ENCODE results near the gene TERT.
"Not testable (repeated sequence)": the region's sequence is repeated elsewhere in the genome, so short reads cannot be mapped to it uniquely, and the experiment has no call there.

The TERT gene

GRCh38 chr5:1293416-1294205, 1.3 kb downstream of the TERT start:
- no peak for DNase-seq

DNA sequence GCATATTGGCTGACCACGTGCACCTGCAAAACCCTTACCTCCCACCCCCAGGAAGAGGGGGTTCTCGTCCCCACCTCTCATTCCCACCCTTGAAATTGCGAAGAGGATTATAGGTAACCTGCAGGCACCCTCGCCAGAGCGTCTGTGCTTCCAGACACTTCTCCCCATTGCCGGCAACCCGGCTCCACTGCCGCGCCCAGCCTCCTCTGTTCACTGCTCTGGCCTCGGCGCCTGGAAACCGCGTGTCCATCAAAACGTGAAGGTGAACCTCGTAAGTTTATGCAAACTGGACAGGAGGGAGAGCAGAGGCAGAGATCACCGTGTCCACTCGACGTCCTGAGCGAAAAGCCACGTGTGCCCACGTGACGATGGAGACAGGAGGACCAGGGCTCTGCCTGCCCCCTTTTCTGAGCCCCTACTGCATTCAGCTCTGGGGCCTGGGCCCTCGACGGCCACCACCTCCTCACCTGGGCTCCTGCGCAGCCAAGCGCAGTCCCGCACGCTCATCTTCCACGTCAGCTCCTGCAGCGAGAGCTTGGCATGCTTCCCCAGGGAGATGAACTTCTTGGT, 1.9 kb downstream of the TERT start:
- DNase-seq = no peak

DNA sequence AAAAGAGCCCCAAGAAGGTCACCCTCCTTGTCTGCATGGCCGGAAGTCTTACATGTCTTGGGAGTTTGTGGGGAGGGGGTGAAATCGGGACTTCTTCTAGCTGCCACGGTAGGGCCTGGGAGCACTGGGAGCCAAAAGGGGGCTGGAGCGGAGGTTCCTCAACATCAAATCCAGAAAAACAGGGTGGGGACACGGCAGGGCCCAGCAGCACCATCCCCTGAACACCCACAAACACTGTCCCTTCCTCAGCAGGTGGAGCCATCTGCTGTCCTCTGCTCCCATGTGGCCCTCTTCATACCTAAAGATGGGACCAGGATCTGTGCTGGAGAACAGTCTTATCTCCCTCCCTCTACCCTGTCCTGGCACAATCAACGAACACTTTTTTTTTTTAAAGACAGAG, 2.7 kb downstream of the TERT start:
- peak; percentile 33 for DNase-seq

DNA sequence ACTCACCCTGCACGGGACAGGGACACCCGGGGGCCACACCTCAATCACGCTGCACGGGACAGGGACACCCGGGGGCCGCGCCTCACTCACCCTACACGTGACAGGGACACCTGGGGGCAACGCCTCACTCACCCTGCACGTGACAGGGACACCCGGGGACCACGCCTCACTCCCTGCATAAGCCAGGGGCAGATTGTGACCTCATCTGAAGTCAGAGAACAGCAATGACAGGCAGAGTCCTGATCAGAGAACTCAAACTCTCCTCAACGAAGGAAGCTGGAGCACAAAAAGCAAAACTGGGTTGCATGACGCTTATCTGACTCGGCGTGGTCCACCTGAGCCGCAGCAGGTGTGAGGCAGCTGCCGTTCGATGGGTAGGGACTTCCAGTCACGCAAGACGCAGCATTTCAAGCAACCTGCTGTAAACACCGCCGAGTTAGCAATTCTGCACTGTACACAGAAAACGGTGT, 3.2 kb downstream of the TERT start:
- peak; percentile 59 for DNase-seq

DNA sequence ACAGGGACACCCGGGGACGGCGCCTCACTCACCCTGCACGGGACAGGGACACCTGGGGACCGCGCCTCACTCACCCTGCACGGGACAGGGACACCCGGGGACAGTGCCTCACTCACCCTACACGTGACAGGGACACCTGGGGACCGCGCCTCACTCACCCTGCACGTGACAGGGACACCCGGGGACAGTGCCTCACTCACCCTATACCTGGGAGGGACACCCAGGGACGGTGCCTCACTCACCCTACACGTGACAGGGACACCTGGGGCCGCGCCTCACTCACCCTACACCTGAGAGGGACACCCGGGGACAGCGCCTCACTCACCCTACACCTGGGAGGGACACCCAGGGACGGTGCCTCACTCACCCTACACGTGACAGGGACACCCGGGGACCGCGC, 3.9 kb downstream of the TERT start:
- not testable (repeated sequence) for DNase-seq

GRCh38 chr5:1289559-1289958, 5.3 kb downstream of the TERT start:
- DNase-seq = not testable (repeated sequence)

- DNase-seq = peak; percentile 72
Observed at GRCh38 chr5:1288439-1289335, 6.2 kb downstream of the TERT start.

DNA sequence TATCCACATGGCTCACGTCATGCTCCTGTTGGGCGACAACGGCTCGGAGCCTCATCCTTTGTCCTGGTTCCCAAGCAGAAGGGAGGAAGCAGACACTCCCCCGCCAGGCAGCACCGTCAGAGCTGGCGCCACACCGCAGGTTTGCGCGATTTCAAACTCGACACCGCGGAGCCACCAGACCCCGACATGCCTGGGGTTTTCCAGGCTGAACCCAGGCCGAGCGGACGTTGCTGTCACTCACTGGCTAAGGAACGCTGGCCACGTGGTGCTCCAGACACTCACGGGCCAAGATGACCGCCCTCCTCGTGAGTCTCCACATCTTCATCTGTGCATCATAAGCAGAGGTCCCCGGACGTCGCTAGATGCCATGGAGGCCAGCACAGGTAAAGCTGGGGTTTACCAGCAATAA, 9.0 kb downstream of the TERT start:
- no peak for DNase-seq

GRCh38 chr5:1285141-1285540, 9.7 kb downstream of the TERT start:
- DNase-seq = no peak

- DNase-seq = not testable (repeated sequence)
Observed at GRCh38 chr5:1284336-1284970, 10.4 kb downstream of the TERT start.

- not testable (repeated sequence) for DNase-seq
Observed at GRCh38 chr5:1283729-1284041, 11.2 kb downstream of the TERT start.

DNA sequence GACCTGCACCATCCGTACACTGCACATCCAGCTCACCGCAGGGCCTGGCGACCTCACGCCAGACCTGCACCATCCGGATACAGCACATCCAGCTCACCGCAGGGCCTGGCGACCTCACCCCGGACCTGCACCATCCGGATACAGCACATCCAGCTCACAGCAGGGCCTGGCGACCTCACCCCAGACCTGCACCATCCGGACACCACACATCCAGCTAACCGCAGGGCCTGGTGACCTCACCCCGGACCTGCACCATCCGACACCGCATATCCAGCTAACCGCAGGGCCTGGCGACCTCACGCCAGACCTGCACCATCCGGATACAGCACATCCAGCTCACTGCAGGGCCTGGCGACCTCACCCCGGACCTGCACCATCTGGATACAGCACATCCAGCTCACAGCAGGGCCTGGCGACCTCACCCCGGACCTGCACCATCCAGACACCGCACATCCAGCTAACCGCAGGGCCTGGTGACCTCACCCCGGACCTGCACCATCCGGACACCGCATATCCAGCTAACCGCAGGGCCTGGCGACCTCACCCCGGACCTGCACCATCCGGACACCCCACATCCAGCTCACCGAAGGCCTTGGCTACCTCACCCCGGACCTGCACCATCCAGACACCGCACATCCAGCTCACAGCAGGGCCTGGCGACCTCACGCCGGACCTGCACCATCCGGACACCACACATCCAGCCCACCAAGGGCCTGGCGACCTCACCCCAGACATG, 11.7 kb downstream of the TERT start:
- not testable (repeated sequence) for DNase-seq

DNA sequence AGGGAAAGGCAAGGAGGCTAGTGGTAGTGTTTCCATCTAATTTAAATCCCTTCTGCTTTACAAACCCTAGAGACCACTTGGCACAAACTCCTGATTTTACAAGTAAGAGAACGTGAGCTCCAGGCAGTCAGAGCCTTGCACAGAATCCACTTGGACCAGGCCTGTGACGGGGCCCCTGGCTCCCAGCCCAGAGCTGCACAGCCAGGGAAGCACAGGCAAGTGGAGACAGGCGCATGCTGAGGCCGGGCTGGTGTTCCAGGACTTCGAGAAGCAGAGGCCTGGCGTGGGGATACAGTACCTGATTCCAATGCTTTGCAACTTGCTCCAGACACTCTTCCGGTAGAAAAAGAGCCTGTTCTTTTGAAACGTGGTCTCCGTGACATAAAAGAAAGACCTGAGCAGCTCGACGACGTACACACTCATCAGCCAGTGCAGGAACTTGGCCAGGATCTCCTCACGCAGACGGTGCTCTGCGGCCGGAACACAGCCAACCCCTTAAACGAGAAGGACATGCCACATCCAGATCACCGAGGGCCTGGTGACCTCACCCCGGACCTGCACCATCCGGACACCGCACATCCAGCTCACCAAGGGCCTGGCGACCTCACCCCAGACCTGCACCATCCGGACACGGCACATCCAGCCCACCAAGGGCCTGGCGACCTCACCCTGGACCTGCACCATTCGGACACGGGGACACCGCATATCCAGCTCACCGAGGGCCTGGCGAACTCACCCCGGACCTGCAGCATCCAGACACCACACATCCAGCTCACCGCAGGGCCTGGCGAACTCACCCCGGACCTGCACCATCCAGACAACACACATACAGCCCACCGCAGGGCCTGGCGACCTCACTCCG, 12.5 kb downstream of the TERT start:
- no peak for DNase-seq

- DNase-seq = no peak
Observed at GRCh38 chr5:1281038-1281882, 13.6 kb downstream of the TERT start.

DNA sequence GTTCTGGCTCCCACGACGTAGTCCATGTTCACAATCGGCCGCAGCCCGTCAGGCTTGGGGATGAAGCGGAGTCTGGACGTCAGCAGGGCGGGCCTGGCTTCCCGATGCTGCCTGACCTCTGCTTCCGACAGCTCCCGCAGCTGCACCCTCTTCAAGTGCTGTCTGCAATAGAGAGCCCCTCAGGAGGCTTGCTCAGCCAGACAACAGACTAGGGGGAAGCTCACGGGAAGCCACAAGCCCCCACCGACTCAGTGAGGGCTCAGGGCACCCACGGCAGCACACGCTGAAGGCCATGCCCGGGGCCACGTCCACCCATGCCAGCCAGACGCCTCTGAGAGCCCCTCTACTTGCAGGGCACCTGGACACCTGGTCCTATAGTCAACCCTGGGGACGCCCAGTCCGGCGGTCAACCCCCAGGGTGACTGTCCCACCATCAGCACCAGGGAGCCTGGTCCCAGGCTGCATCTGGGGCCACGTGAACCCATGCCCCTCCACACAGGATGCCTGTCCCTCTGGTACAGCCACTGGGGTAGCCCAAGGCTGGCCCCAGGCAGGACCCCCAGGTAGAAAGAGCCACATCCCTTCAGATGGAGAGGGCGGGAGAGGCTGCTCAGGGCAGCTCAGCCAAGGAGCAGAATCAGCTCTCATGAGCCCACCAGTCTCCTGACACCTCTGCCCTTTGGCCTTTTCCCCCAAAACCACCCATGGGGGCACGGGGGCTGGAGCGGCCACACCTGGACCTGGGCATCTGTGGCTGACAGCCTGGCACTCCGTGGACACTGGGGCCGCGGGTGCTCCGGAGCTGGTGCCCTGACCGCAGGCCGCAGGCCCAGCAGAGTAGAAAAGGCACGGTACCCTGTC, 14.5 kb downstream of the TERT start:
- no peak for DNase-seq

- no peak for DNase-seq
Observed at GRCh38 chr5:1279443-1280151, 15.3 kb downstream of the TERT start.

DNA sequence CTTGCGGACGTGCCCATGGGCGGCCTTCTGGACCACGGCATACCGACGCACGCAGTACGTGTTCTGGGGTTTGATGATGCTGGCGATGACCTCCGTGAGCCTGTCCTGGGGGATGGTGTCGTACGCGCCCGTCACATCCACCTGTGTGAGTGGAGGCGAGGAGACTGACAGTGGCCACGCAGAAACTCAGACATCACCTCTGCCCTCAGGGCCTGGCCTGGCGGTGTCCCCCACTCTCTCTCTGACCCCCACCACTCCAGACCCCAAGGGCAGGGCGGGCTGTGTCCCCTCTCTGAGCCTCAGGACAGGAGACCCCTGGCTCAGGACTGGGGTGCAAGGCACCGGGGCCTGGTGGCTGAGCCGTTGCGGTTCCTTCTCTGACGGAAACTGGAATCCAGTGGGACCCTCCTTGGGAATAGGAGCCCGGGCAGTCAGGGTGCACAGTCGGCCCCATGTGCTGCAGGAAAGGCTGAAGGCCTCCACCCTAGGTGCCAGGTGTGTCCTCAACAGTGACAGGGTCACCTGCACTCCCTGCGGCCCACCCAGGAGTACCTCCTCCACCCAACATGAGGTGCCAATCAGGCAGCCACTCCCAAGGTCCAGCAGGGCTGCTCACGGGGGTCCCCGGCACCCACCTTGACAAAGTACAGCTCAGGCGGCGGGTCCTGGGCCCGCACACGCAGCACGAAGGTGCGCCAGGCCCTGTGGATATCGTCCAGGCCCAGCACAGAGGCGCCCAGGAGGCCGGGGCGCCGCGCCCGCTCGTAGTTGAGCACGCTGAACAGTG, 16.0 kb downstream of the TERT start:
- no peak for DNase-seq

DNA sequence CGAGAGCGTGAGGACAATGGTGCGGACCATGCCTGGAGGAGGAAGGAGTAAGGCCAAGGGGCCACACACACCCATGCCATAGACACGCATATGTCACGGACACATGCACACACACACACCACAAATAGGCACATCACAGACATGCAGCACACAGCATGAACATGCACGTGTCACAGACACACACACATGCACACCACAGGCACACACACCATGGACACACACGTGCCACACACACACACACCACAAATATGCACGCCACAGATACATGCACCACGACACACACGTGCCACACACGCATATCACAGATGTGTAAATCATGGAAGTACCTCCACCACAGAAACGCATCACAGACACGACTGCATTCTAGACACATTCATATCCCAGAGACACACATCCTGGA, 16.7 kb downstream of the TERT start:
- no peak for DNase-seq
